Measurements from ENCODE around the gene ZCCHC3. TPM values are rescaled to one million over a fixed set of nuclear protein-coding genes. Genes with fewer than 3 reads are reported as not detected.
"Not testable (repeated sequence)": the region's sequence is repeated elsewhere in the genome, so short reads cannot be mapped to it uniquely, and the experiment has no call there.

Gene ZCCHC3
- polyA plus RNA-seq, 2 of the 4 experiments (the other 2 are of a cell fraction): 17.4 to 17.7 TPM

- TF ChIP-seq RAD21 (conservative IDR thresholded peaks at IDR 0.05 in 1 of 2, IDR thresholded peaks at IDR 0.05 in 1 of 2) (peak; percentile 84 to 93), HEYL (CRISPR knock-in tag; IDR thresholded peaks at IDR 0.05) (no peak), FOSL2 (IDR thresholded peaks at IDR 0.05) (no peak), FOSL2 (CRISPR knock-in tag; IDR thresholded peaks at IDR 0.05) (no peak), FOXS1 (CRISPR knock-in tag; IDR thresholded peaks at IDR 0.05) (no peak), CEBPB (IDR thresholded peaks at IDR 0.05) (no peak), PBX3 (IDR thresholded peaks at IDR 0.05) (no peak)
- TF ChIP-seq, protein P1, sequence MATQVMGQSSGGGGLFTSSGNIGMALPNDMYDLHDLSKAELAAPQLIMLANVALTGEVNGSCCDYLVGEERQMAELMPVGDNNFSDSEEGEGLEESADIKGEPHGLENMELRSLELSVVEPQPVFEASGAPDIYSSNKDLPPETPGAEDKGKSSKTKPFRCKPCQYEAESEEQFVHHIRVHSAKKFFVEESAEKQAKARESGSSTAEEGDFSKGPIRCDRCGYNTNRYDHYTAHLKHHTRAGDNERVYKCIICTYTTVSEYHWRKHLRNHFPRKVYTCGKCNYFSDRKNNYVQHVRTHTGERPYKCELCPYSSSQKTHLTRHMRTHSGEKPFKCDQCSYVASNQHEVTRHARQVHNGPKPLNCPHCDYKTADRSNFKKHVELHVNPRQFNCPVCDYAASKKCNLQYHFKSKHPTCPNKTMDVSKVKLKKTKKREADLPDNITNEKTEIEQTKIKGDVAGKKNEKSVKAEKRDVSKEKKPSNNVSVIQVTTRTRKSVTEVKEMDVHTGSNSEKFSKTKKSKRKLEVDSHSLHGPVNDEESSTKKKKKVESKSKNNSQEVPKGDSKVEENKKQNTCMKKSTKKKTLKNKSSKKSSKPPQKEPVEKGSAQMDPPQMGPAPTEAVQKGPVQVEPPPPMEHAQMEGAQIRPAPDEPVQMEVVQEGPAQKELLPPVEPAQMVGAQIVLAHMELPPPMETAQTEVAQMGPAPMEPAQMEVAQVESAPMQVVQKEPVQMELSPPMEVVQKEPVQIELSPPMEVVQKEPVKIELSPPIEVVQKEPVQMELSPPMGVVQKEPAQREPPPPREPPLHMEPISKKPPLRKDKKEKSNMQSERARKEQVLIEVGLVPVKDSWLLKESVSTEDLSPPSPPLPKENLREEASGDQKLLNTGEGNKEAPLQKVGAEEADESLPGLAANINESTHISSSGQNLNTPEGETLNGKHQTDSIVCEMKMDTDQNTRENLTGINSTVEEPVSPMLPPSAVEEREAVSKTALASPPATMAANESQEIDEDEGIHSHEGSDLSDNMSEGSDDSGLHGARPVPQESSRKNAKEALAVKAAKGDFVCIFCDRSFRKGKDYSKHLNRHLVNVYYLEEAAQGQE (IDR thresholded peaks at IDR 0.05): no peak
Observed at GRCh38 chr20:330233-331149, 33.1 kb downstream of the ZCCHC3 start (continued).

GRCh38 chr20:334578-334977 is 37.2 kb downstream of the ZCCHC3 start:
- Histone ChIP-seq H3K4me2 (no peak overlapping the region), H3K27ac (no peak overlapping the region), H3K9me3 (no peaks in the 10 kb centered on the region), H3K4me1 (peaks cover 14% of the 10 kb centered on the region), H3K4me3 (no peak overlapping the region)
- CTCF ChIA-PET: interaction anchor here (1.0 to 6.8 kb wide), 2 partner anchors 12 to 65 kb away, joined by 3 to 77 read pairs; partner anchors contain the start of gene NRSN2
- WGBS (ENCODE audit: missing lambda C conversion rate): 94% methylated on average over 8 of the region's 8 CpGs
- DNase-seq (ENCODE audit: low read depth in 1 of 2, low spot score in 1 of 2) (no peak), FAIRE-seq (no peak), ATAC-seq (no peak)
- POLR2A ChIA-PET: no interaction called here
- TF ChIP-seq ZSCAN20 (CRISPR knock-in tag; IDR thresholded peaks at IDR 0.05) (no peak), HOXB5 (CRISPR knock-in tag; IDR thresholded peaks at IDR 0.05) (no peak), SREBF2 (IDR thresholded peaks at IDR 0.05) (no peak), MAX (IDR thresholded peaks at IDR 0.05) (no peak), RCOR1 (IDR thresholded peaks at IDR 0.05; ENCODE audit: low read depth, low read length) (no peak), PBX3 (IDR thresholded peaks at IDR 0.05) (no peak), EHMT2 (IDR thresholded peaks at IDR 0.05; ENCODE audit: low read depth) (no peak), TP53 (CRISPR knock-in tag; IDR thresholded peaks at IDR 0.05) (no peak), POLR2A (IDR thresholded peaks at IDR 0.05; ENCODE audit: low read length) (no peak), MYC (IDR thresholded peaks at IDR 0.05; ENCODE audit: borderline replicate concordance, low read length) (no peak)
- TF ChIP-seq, protein P2, sequence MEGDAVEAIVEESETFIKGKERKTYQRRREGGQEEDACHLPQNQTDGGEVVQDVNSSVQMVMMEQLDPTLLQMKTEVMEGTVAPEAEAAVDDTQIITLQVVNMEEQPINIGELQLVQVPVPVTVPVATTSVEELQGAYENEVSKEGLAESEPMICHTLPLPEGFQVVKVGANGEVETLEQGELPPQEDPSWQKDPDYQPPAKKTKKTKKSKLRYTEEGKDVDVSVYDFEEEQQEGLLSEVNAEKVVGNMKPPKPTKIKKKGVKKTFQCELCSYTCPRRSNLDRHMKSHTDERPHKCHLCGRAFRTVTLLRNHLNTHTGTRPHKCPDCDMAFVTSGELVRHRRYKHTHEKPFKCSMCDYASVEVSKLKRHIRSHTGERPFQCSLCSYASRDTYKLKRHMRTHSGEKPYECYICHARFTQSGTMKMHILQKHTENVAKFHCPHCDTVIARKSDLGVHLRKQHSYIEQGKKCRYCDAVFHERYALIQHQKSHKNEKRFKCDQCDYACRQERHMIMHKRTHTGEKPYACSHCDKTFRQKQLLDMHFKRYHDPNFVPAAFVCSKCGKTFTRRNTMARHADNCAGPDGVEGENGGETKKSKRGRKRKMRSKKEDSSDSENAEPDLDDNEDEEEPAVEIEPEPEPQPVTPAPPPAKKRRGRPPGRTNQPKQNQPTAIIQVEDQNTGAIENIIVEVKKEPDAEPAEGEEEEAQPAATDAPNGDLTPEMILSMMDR (IDR thresholded peaks at IDR 0.05): no peak

- not testable (repeated sequence) for H3K9me3 ChIP-seq; ATAC-seq; DNase-seq (ENCODE audit: low read depth in 1 of 2, low spot score in 1 of 2); FAIRE-seq; H3K4me3 ChIP-seq; H3K27ac ChIP-seq; H3K4me1 ChIP-seq; H3K4me2 ChIP-seq
- ChIA-PET POLR2A (interaction anchor here (3.6 kb wide), 1 partner anchor 11 kb away, joined by 13 read pairs; the partner anchor contains the start of gene NRSN2), CTCF (interaction anchor here (1.7 kb wide), 1 partner anchor 95 kb away, joined by 5 read pairs; no protein-coding TSS in a partner anchor)
- 83% methylated on average over 1 of the region's 1 CpG for WGBS (ENCODE audit: missing lambda C conversion rate)
Observed at GRCh38 chr20:336040-336439, 38.7 kb downstream of the ZCCHC3 start.
